Measurements from ENCODE around the gene NCDN.
A peak's percentile ranks its signal among the peaks of the same experiment; 100 is the strongest.

- TF ChIP-seq CTCF (IDR thresholded peaks at IDR 0.05; ENCODE audit: borderline replicate concordance, extremely low read depth, low read length, poor library complexity, severe bottlenecking) (peak; percentile 7), EZH2 (IDR thresholded peaks at IDR 0.05; ENCODE audit: borderline replicate concordance, low read depth, low read length, severe bottlenecking) (no peak)
Observed at GRCh38 chr1:35577071-35577998, 19.7 kb downstream of the NCDN start.
